GM23338 (cell line): ENCODE results near the gene RNU6-9. TPM values are rescaled to one million over a fixed set of nuclear protein-coding genes. Genes with fewer than 3 reads are reported as not detected.

Source experiments
- ATAC-seq: fragments of 200-7000 bp; cut with Tn5 transposase; 3 replicates; pipeline ENCODE4 v1.9.1; 2020
- DNase-seq: peaks from one replicate; pipeline ENCODE4 v3.0.0-alpha.2; 2015; ENCODE audit warnings: low spot score
- H2AFZ ChIP-seq: fragments of 200-600 bp; sonication (generic); 2 replicates; pipeline ENCODE4 v1.8.0; 2016; ENCODE audit warnings: antibody characterized with exemption, mild to moderate bottlenecking, moderate library complexity
- H3F3A ChIP-seq: fragments of 200-600 bp; sonication (generic); replicated peaks from 2 replicates; pipeline ENCODE4 v1.8.0; 2017; ENCODE audit warnings: antibody characterized with exemption, mixed run types, low read depth
- H3K27ac ChIP-seq: fragments of 200-600 bp; sonication (generic); 2 replicates; pipeline ENCODE4 v1.6.1; 2016; ENCODE audit warnings: low read depth
- H3K27me3 ChIP-seq: fragments of 200-600 bp; sonication (generic); 2 replicates; pipeline ENCODE4 v1.8.0; 2016; ENCODE audit warnings: mild to moderate bottlenecking, mixed run types, moderate library complexity; ENCODE audit not compliant: insufficient read depth
- H3K36me3 ChIP-seq: fragments of 200-600 bp; sonication (generic); 2 replicates; pipeline ENCODE4 v1.8.0; 2016; ENCODE audit warnings: mild to moderate bottlenecking; ENCODE audit not compliant: insufficient read depth
- H3K4me1 ChIP-seq: fragments of 200-600 bp; sonication (generic); 2 replicates; pipeline ENCODE4 v1.8.0; 2016; ENCODE audit warnings: mild to moderate bottlenecking, moderate library complexity; ENCODE audit not compliant: insufficient read depth
- H3K4me2 ChIP-seq: fragments of 200-600 bp; sonication (generic); 2 replicates; pipeline ENCODE4 v1.7.1; 2017; ENCODE audit warnings: mixed run types
- H3K4me3 ChIP-seq: fragments of 200-600 bp; sonication (generic); 2 replicates; pipeline ENCODE4 v1.6.1; 2016; ENCODE audit warnings: mixed run types
- H3K79me2 ChIP-seq: fragments of 200-600 bp; sonication (generic); replicated peaks from 2 replicates; pipeline ENCODE4 v1.8.0; 2017; ENCODE audit warnings: mild to moderate bottlenecking; ENCODE audit not compliant: insufficient read depth
- H3K9me2 ChIP-seq: fragments of 200-600 bp; sonication (generic); 2 replicates; pipeline ENCODE4 v1.8.0; 2017; ENCODE audit not compliant: insufficient read depth
- H4K20me1 ChIP-seq: fragments of 200-600 bp; sonication (generic); replicated peaks from 2 replicates; pipeline ENCODE4 v1.8.0; 2017; ENCODE audit warnings: mild to moderate bottlenecking; ENCODE audit not compliant: insufficient read depth
- H3K27ac Mint-ChIP-seq: 2 replicates; pipeline ENCODE4 v1.8.0; 2020; ENCODE audit warnings: inconsistent platforms, mild to moderate bottlenecking, moderate library complexity, mixed read lengths
- H3K27me3 Mint-ChIP-seq: 3 replicates; pipeline ENCODE4 v1.8.0; 2022; ENCODE audit warnings: low read depth, mild to moderate bottlenecking, moderate library complexity, mixed read lengths, inconsistent platforms; ENCODE audit not compliant: insufficient read depth, poor library complexity
- H3K36me3 Mint-ChIP-seq: 3 replicates; pipeline ENCODE4 v1.8.0; 2021; ENCODE audit warnings: low read depth, mild to moderate bottlenecking, inconsistent platforms, moderate library complexity, mixed read lengths
- H3K4me1 Mint-ChIP-seq: 3 replicates; pipeline ENCODE4 v1.8.0; 2020; ENCODE audit warnings: mild to moderate bottlenecking, inconsistent platforms, mixed read lengths
- H3K4me3 Mint-ChIP-seq: 3 replicates; pipeline ENCODE4 v1.8.0; 2021; ENCODE audit warnings: moderate library complexity, mild to moderate bottlenecking, inconsistent platforms, mixed read lengths
- H3K9me3 Mint-ChIP-seq: 3 replicates; pipeline ENCODE4 v1.8.0; 2020; ENCODE audit warnings: moderate library complexity, mild to moderate bottlenecking, inconsistent platforms, mixed read lengths
- CREB1 ChIP-seq: fragments of 250-450 bp; sonication (Bioruptor Pico); IDR thresholded peaks from 2 replicates; pipeline ENCODE4 v1.5.0; 2020; ENCODE audit warnings: low read depth, mild to moderate bottlenecking, moderate library complexity
- CTCF ChIP-seq, 2 experiments: fragments of 200-600 bp in 1 of 2; sonication (generic) in 1 of 2; conservative IDR thresholded peaks; 2 replicates each; pipeline versions ENCODE4 v1.5.1 to v1.6.1; 2016 to 2017; ENCODE audit warnings: antibody characterized with exemption in 2 of 2, low read depth in 2 of 2, mild to moderate bottlenecking in 2 of 2, moderate library complexity in 1 of 2
- NANOG ChIP-seq: IDR thresholded peaks from 2 replicates; pipeline ENCODE4 v1.6.1; 2016; ENCODE audit warnings: antibody characterized with exemption, borderline replicate concordance
- REST ChIP-seq: IDR thresholded peaks from one replicate; pipeline ENCODE4 v1.6.1; 2018; ENCODE audit warnings: antibody characterized with exemption; ENCODE audit not compliant: unreplicated experiment
- STAT1 ChIP-seq: IDR thresholded peaks from one replicate; pipeline ENCODE4 v1.6.1; 2016; ENCODE audit warnings: antibody characterized with exemption; ENCODE audit not compliant: unreplicated experiment
- ZNF331 ChIP-seq: fragments of 250-450 bp; sonication (Bioruptor Pico); IDR thresholded peaks from 2 replicates; pipeline ENCODE4 v1.5.0; 2020; ENCODE audit warnings: low read depth, mild to moderate bottlenecking, moderate library complexity
- ZNF462 ChIP-seq: fragments of 250-450 bp; sonication (Bioruptor Pico); IDR thresholded peaks from 2 replicates; pipeline ENCODE4 v1.5.0; 2020; ENCODE audit warnings: mild to moderate bottlenecking, moderate library complexity
- polyA plus RNA-seq: library from polyadenylated mRNA; unstranded; fragments of >200 nt; fragmentation: Nextera tagmentation; extraction: Ambion mirVana; gene quantifications from 2 replicates; pipeline ENCODE4 v1.2.1, GENCODE V29; 2016
- total RNA-seq: library from RNA; depleted of rRNA; stranded (reverse); fragments of >200 nt; shearing (Covaris generic); gene quantifications from 2 replicates; pipeline ENCODE4 v1.2.3, GENCODE V29; 2014

Gene RNU6-9
- total and polyA plus RNA-seq, 2 experiments from 2014 or later: not detected

DNA sequence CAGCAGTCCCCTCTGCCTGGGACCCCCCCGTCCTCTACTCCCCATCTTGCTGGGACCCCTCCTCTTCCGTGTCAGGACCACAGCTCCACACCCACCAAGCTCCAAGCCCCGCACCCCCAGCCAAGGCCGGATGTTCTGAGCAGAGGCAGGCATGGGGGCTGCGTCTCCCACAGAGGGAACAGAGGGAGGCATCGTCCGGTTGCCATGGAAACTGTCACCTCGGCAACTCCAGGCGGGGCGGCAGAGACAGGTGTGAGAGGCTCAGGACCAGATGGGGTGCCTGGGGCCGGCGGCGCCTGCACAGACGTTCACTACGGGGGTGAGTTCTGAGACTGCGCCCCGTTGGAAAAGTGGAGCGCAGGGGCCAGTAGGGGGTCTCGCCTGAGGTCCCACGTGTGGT is 5.4 kb downstream of the RNU6-9 start (continued):
- TF ChIP-seq ZNF462 (CRISPR knock-in tag) (no peak), REST (no peak), NANOG (no peak)

DNA sequence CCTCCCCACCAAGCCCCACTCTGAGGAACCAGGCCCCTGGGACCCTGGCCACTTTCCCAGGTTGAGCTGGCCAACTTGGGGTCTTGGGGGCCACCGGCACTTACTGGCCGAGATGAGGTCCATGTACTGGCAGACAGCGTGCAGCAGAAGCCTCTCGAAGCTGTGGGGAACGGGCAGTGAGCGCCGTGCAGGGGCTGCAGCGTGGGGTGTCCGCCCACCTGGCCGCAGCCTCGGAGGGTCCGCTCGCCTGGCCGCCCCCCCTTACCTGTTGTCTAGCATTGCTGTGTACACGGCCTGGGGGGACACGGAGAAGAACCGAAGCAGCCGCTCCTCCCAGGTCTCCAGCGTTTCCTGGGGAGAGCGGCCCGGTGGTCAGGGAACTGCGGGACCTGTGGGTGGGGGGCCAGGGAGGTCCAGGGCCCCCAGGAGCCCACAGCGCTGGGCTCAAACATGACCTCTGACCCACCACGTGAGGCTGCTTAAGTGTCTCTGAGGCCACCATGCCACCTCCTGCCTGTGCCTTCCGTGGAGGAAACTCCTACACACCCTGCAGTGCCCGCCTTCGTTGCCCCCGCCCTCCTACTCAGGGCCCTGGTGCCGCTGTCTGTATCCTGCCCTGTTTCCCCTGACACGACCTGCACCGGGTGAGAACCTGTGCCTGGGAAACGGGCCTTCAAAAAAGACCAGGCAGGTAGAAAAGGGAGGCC is 6.2 kb downstream of the RNU6-9 start:
- Histone ChIP-seq H3K36me3 (no peaks in the 10 kb centered on the region), H3K79me2 (peaks cover 8% of the 10 kb centered on the region), H3K27me3 (no peaks in the 10 kb centered on the region), H2AFZ (no peak overlapping the region), H3F3A (peaks cover 7% of the 10 kb centered on the region), H3K9me2 (no peaks in the 10 kb centered on the region), H4K20me1 (peaks cover 8% of the 10 kb centered on the region), H3K4me3 (no peak overlapping the region), H3K4me2 (no peak overlapping the region), H3K4me1 (peaks cover 3% of the 10 kb centered on the region; the same call in 1 of the 2 replicates), H3K27ac (no peak overlapping the region)
- Mint-ChIP-seq H3K27ac (no peak overlapping the region), H3K36me3 (peaks cover 17% of the 10 kb centered on the region), H3K9me3 (no peaks in the 10 kb centered on the region), H3K4me1 (peaks cover 5% of the 10 kb centered on the region), H3K4me3 (no peak overlapping the region), H3K27me3 (peaks cover 5% of the 10 kb centered on the region)
- no peak for ATAC-seq
- DNase-seq: no peak
- TF ChIP-seq CTCF (conservative IDR thresholded peaks at IDR 0.05; ENCODE audit: low read depth in 2 of 2) (no peak), CREB1 (no peak), ZNF331 (CRISPR knock-in tag) (no peak), STAT1 (no peak)
